Measurements from ENCODE around the gene PRCC. TPM values are rescaled to one million over a fixed set of nuclear protein-coding genes. Genes with fewer than 3 reads are reported as not detected.

The PRCC gene
- total RNA-seq, 1 donor from 2014 or later: 16.3 TPM

GRCh38 chr1:156809281-156809680 lies 41.9 kb downstream of the PRCC start:
- intact Hi-C loops (cut with DNase I): no loop called here
- H3K27ac ChIP-seq: no peak overlapping the region
- DNase-seq (ENCODE audit: low spot score in 2 of 2): no peak

GRCh38 chr1:156809711-156810366 lies 42.5 kb downstream of the PRCC start:
- Histone ChIP-seq H3K27me3 (no peaks in the 10 kb centered on the region), H3K27ac (no peak overlapping the region), H3K4me1 (peaks cover 4 to 11% of the 10 kb centered on the region in 2 donors), H3K36me3 (no peaks in the 10 kb centered on the region), H3K4me3 (no peak overlapping the region), H3K9me3 (no peaks in the 10 kb centered on the region)
- intact Hi-C loops (cut with DNase I): no loop called here
- DNase-seq (ENCODE audit: low spot score in 2 of 2): no peak
- no peak for TF ChIP-seq CTCF (IDR thresholded peaks at IDR 0.05)

More at GRCh38 chr1:156809281-156809680, 41.9 kb downstream of the PRCC start:
- peaks cover 4 to 10% of the 10 kb centered on the region in 2 donors for H3K4me1 ChIP-seq
- no peaks in the 10 kb centered on the region for H3K36me3 ChIP-seq
- TF ChIP-seq CTCF (IDR thresholded peaks at IDR 0.05): no peak
- H3K27me3 ChIP-seq: no peaks in the 10 kb centered on the region
- no peak overlapping the region for H3K4me3 ChIP-seq
- no peaks in the 10 kb centered on the region for H3K9me3 ChIP-seq

- Histone ChIP-seq H3K27me3 (no peaks in the 10 kb centered on the region), H3K4me3 (no peak overlapping the region), H3K27ac (no peak overlapping the region), H3K4me1 (peaks cover 4 to 11% of the 10 kb centered on the region in 2 donors), H3K9me3 (no peaks in the 10 kb centered on the region), H3K36me3 (no peaks in the 10 kb centered on the region)
- TF ChIP-seq CTCF (IDR thresholded peaks at IDR 0.05): no peak
- no peak for DNase-seq (ENCODE audit: low spot score in 2 of 2)
- intact Hi-C loops (cut with DNase I): no loop called here
These were observed 43.8 kb downstream of the PRCC start for GRCh38 chr1:156811168-156811567.

GRCh38 chr1:156812293-156812990 lies 45.1 kb downstream of the PRCC start:
- no peaks in the 10 kb centered on the region for H3K27me3 ChIP-seq
- no peak for TF ChIP-seq CTCF (IDR thresholded peaks at IDR 0.05)
- no peaks in the 10 kb centered on the region for H3K36me3 ChIP-seq
- H3K9me3 ChIP-seq: no peaks in the 10 kb centered on the region
- no peak overlapping the region for H3K4me3 ChIP-seq
- no peak for DNase-seq (ENCODE audit: low spot score in 2 of 2)
- peaks cover 4 to 11% of the 10 kb centered on the region in 2 donors for H3K4me1 ChIP-seq
- intact Hi-C loops (cut with DNase I): no loop called here
- no peak overlapping the region for H3K27ac ChIP-seq

GRCh38 chr1:156813298-156813697 lies 46.0 kb downstream of the PRCC start:
- no peak for TF ChIP-seq CTCF (IDR thresholded peaks at IDR 0.05)
- no peaks in the 10 kb centered on the region for H3K9me3 ChIP-seq
- intact Hi-C loops (cut with DNase I): no loop called here
- H3K4me3 ChIP-seq: peak overlapping the region; percentile 57 to 68
- H3K27me3 ChIP-seq: no peaks in the 10 kb centered on the region
- H3K4me1 ChIP-seq: peaks cover 4 to 11% of the 10 kb centered on the region in 2 donors
- no peak for DNase-seq (ENCODE audit: low spot score in 2 of 2)
- no peak overlapping the region for H3K27ac ChIP-seq
- no peaks in the 10 kb centered on the region for H3K36me3 ChIP-seq
